Suprapubic skin (tissue), 4 donors: ENCODE results near the gene SLC8A1.

Source experiments
- CTCF ChIP-seq, 2 donors: fragments of 200-600 bp in 1 of 2; fragments of 450-650 bp in 1 of 2; sonication (generic) in 1 of 2; IDR thresholded peaks; one replicate each; pipeline ENCODE4 v1.5.1; 2016 to 2019; ENCODE audit warnings: antibody characterized with exemption in 2 of 2, mild to moderate bottlenecking in 1 of 2, moderate library complexity in 1 of 2
- EP300 ChIP-seq: sonication (generic); formaldehyde crosslinking; IDR thresholded peaks from one replicate; pipeline ENCODE4 v1.6.1; 2017; ENCODE audit warnings: antibody characterized with exemption
- POLR2A ChIP-seq, 2 donors: fragments of 450-650 bp; IDR thresholded peaks; one replicate each; pipeline ENCODE4 v1.6.1; 2017; ENCODE audit warnings: antibody characterized with exemption in 2 of 2, mild to moderate bottlenecking in 2 of 2, moderate library complexity in 2 of 2
- POLR2AphosphoS5 ChIP-seq, 3 donors: sonication (generic); formaldehyde crosslinking; IDR thresholded peaks; one replicate each; pipeline ENCODE4 v1.6.1; 2017; ENCODE audit warnings: antibody characterized with exemption in 3 of 3

- TF ChIP-seq CTCF (IDR thresholded peaks at IDR 0.05) (no peak), POLR2AphosphoS5 (IDR thresholded peaks at IDR 0.05) (no peak), POLR2A (IDR thresholded peaks at IDR 0.05) (no peak), EP300 (no peak)
Observed at GRCh38 chr2:40409734-40410133, 42.2 kb downstream of the SLC8A1 start.
